H1 (cell line): ENCODE data around the gene HIP1. TPM values are rescaled to one million over a fixed set of nuclear protein-coding genes. Genes with fewer than 3 reads are reported as not detected.
"Not testable (repeated sequence)": the region's sequence is repeated elsewhere in the genome, so short reads cannot be mapped to it uniquely, and the experiment has no call there.

Source experiments
- CTCF ChIA-PET: fragments of 300-600 bp; sonication (Branson Sonifier 250); formaldehyde crosslinking; loops from one replicate; lab custom pipeline; 2021; ENCODE audit not compliant: partially characterized antibody; lab: Charles Lee
- POLR2A ChIA-PET: fragments of 300-600 bp; sonication (Branson Sonifier 250); formaldehyde crosslinking; loops from one replicate; lab custom pipeline; 2021; ENCODE audit warnings: inconsistent platforms; ENCODE audit not compliant: partially characterized antibody; lab: Charles Lee
- DNase-seq, 2 experiments: peaks; one replicate each; pipeline versions ENCODE4 v3.0.0 to v3.0.0-alpha.2; 2010 to 2022; ENCODE audit warnings: low spot score in 2 of 2, low read depth in 1 of 2, mixed read lengths in 1 of 2
- FAIRE-seq: peaks from 2 replicates; lab custom pipeline; 2011; peaks lifted over from hg19 to GRCh38; lab: Jason Lieb, UNC
- H2AFZ ChIP-seq: 2 replicates; pipeline ENCODE4 v1.8.1; 2012; ENCODE audit warnings: low read length, inconsistent platforms
- H2AK5ac ChIP-seq: 2 replicates; pipeline ENCODE4 v1.6.1; 2013; ENCODE audit warnings: low read depth, low read length
- H2BK120ac ChIP-seq: replicated peaks from 2 replicates; pipeline ENCODE3; 2013; ENCODE audit warnings: low read depth, low read length, inconsistent platforms
- H2BK12ac ChIP-seq: 2 replicates; pipeline ENCODE4 v1.6.1; 2013; ENCODE audit warnings: low read depth, low read length
- H2BK15ac ChIP-seq: 2 replicates; pipeline ENCODE4 v1.6.1; 2013; ENCODE audit warnings: low read length
- H2BK20ac ChIP-seq: 2 replicates; pipeline ENCODE4 v1.6.1; 2013; ENCODE audit warnings: low read length
- H2BK5ac ChIP-seq: 2 replicates; pipeline ENCODE4 v1.6.1; 2013; ENCODE audit warnings: low read depth, low read length
- H3K14ac ChIP-seq: 2 replicates; pipeline ENCODE4 v1.6.1; 2013; ENCODE audit warnings: inconsistent platforms; ENCODE audit not compliant: insufficient read length
- H3K18ac ChIP-seq: 2 replicates; pipeline ENCODE4 v1.6.1; 2013; ENCODE audit warnings: low read length; ENCODE audit errors: extremely low read depth
- H3K23ac ChIP-seq: 2 replicates; pipeline ENCODE4 v1.6.1; 2013; ENCODE audit warnings: inconsistent platforms; ENCODE audit not compliant: insufficient read length
- H3K23me2 ChIP-seq: 2 replicates; pipeline ENCODE4 v1.6.1; 2013; ENCODE audit warnings: low read depth, low read length
- H3K27ac ChIP-seq: 2 replicates; pipeline ENCODE4 v1.6.1; 2011; ENCODE audit warnings: low read depth, low read length, inconsistent platforms
- H3K27me3 ChIP-seq, 4 experiments: replicated peaks in 1 of 4; 1 replicate in 1 of 4; 2 replicates in 3 of 4; pipeline versions ENCODE4 v1.6.1 to v1.8.1; 2011 to 2013; ENCODE audit warnings: low read length in 3 of 4, mild to moderate bottlenecking in 3 of 4, inconsistent platforms in 2 of 4, mixed read lengths in 2 of 4, moderate library complexity in 1 of 4; ENCODE audit not compliant: control insufficient read depth in 3 of 4, insufficient read depth in 3 of 4; ENCODE audit errors: extremely low read depth in 1 of 4
- H3K36me3 ChIP-seq, 4 experiments: 2 replicates each; pipeline versions ENCODE4 v1.6.1 to v1.8.1; 2011 to 2013; ENCODE audit warnings: mild to moderate bottlenecking in 4 of 4, low read length in 3 of 4, moderate library complexity in 2 of 4, control low read depth in 1 of 4, inconsistent platforms in 1 of 4; ENCODE audit not compliant: insufficient read depth in 4 of 4, control insufficient read depth in 2 of 4
- H3K4ac ChIP-seq: replicated peaks from 2 replicates; pipeline ENCODE3; 2013; ENCODE audit warnings: low read length, low read depth, mixed read lengths, inconsistent platforms; ENCODE audit not compliant: insufficient read length
- H3K4me1 ChIP-seq, 4 experiments: replicated peaks in 1 of 4; 1 replicate in 1 of 4; 2 replicates in 3 of 4; pipeline versions ENCODE4 v1.6.1 to v1.8.1; 2011 to 2013; ENCODE audit warnings: low read length in 3 of 4, inconsistent platforms in 2 of 4, mixed read lengths in 1 of 4; ENCODE audit not compliant: insufficient read depth in 4 of 4, control insufficient read depth in 3 of 4
- H3K4me2 ChIP-seq, 2 experiments: 2 replicates each; pipeline versions ENCODE4 v1.6.1 to v1.8.1; 2011 to 2013; ENCODE audit warnings: low read depth in 2 of 2, low read length in 2 of 2, control low read depth in 1 of 2, inconsistent platforms in 1 of 2, mild to moderate bottlenecking in 1 of 2; ENCODE audit not compliant: insufficient read depth in 1 of 2
- H3K4me3 ChIP-seq, 4 experiments: fragments of 200-600, 300-600 bp in 1 of 4; sonication (generic), shearing (Covaris generic), sonication (Bioruptor Twin) in 1 of 4; 2 replicates each; pipeline versions ENCODE4 v1.5.1 to v1.8.1; 2011 to 2016; ENCODE audit warnings: low read length in 4 of 4, low read depth in 3 of 4, control low read depth in 2 of 4, inconsistent platforms in 2 of 4, mild to moderate bottlenecking in 2 of 4, mixed read lengths in 1 of 4, moderate library complexity in 1 of 4; ENCODE audit not compliant: insufficient read depth in 2 of 4; ENCODE audit errors: extremely low read depth in 1 of 4
- H3K56ac ChIP-seq: replicated peaks from 2 replicates; pipeline ENCODE3; 2013; ENCODE audit warnings: low read depth, mild to moderate bottlenecking, mixed read lengths, low read length, inconsistent platforms; ENCODE audit not compliant: insufficient read length
- H3K79me1 ChIP-seq: 2 replicates; pipeline ENCODE4 v1.6.1; 2013; ENCODE audit warnings: low read depth, low read length, control low read depth
- H3K79me2 ChIP-seq, 2 experiments: 2 replicates each; pipeline versions ENCODE4 v1.6.1 to v1.8.1; 2012 to 2013; ENCODE audit warnings: low read length in 2 of 2, mild to moderate bottlenecking in 2 of 2, inconsistent platforms in 1 of 2; ENCODE audit not compliant: insufficient read depth in 2 of 2, control insufficient read depth in 1 of 2
- H3K9ac ChIP-seq, 4 experiments: replicated peaks in 1 of 4; 1 replicate in 1 of 4; 2 replicates in 3 of 4; pipeline versions ENCODE4 v1.6.1 to v1.8.1; 2011 to 2013; ENCODE audit warnings: low read depth in 3 of 4, low read length in 3 of 4, control low read depth in 2 of 4, mild to moderate bottlenecking in 2 of 4, moderate library complexity in 2 of 4, inconsistent platforms in 1 of 4; ENCODE audit errors: extremely low read depth in 1 of 4
- H3K9me3 ChIP-seq, 2 experiments: 2 replicates each; pipeline versions ENCODE4 v1.6.1 to v1.8.1; 2012 to 2013; ENCODE audit warnings: mild to moderate bottlenecking in 2 of 2, moderate library complexity in 2 of 2, control low read depth in 1 of 2, inconsistent platforms in 1 of 2, low read depth in 1 of 2, low read length in 1 of 2, mixed read lengths in 1 of 2; ENCODE audit not compliant: insufficient read depth in 2 of 2
- H4K20me1 ChIP-seq, 2 experiments: replicated peaks in 1 of 2; 2 replicates each; pipeline versions ENCODE3 to v1.8.1; 2011 to 2013; ENCODE audit warnings: inconsistent platforms in 2 of 2, low read length in 2 of 2, mild to moderate bottlenecking in 1 of 2; ENCODE audit not compliant: insufficient read depth in 2 of 2, control insufficient read depth in 1 of 2
- H4K5ac ChIP-seq: 2 replicates; pipeline ENCODE4 v1.6.1; 2013; ENCODE audit warnings: low read length, low read depth, mixed read lengths, inconsistent platforms; ENCODE audit not compliant: insufficient read length
- H4K8ac ChIP-seq: 2 replicates; pipeline ENCODE4 v1.8.0; 2013; ENCODE audit warnings: mild to moderate bottlenecking, moderate library complexity, low read length, inconsistent platforms; ENCODE audit not compliant: insufficient read depth; ENCODE audit errors: extremely low read depth
- H4K91ac ChIP-seq: replicated peaks from 2 replicates; pipeline ENCODE3; 2013; ENCODE audit warnings: low read length, mixed read lengths, inconsistent platforms; ENCODE audit not compliant: insufficient read length
- WGBS, 2 experiments: shearing (Covaris generic) in 1 of 2; methylation state at CpG; one replicate each; pipeline versions ENCODE4 v1.1.6 to v1.1.7; 2013 to 2015; ENCODE audit warnings: low lambda C conversion rate in 2 of 2, mixed read lengths in 2 of 2, inconsistent platforms in 1 of 2, low coverage in 1 of 2, missing lambda C conversion rate in 1 of 2; ENCODE audit not compliant: insufficient replicate concordance in 2 of 2, insufficient coverage in 1 of 2, insufficient read length in 1 of 2; ENCODE audit errors: extremely low coverage in 1 of 2, missing lambda C conversion rate in 1 of 2; 5-methylcytosine and 5-hydroxymethylcytosine counted together
- polyA plus RNA-seq, 7 experiments: library from polyadenylated mRNA; depleted of rRNA in 3 of 7; stranded (reverse) in 5 of 7; unstranded in 2 of 7; fragments of >200 nt in 5 of 7; fragments of 200-250 nt in 2 of 7; gene quantifications; 1 replicate in 5 of 7; 2 replicates in 1 of 7; 4 replicates in 1 of 7; pipeline versions ENCODE4 v1.2.1 to v1.2.3, GENCODE V29; 2011 to 2013; ENCODE audit warnings: missing spikeins in 2 of 7, mixed read lengths in 2 of 7
- total RNA-seq: library from RNA; stranded (reverse); fragmentation: NEBNext Ultra II Directional; extraction: Animal tissue kit (Norgen Biotek cat#: 25700); gene quantifications from 2 replicates; pipeline ENCODE4 v1.2.1, GENCODE V29; 2021

HIP1 gene
- total and polyA plus RNA-seq, 2 of the 8 experiments (the other 6 are each of a cell fraction or from before 2014, with no cell fraction given), result 51.8 to 108 TPM

GRCh38 chr7:75600748-75601147, 138.0 kb downstream of the HIP1 start:
- H3K27me3 ChIP-seq, H4K5ac ChIP-seq, H3K56ac ChIP-seq, H2AK5ac ChIP-seq, H3K27ac ChIP-seq, H2AFZ ChIP-seq, H3K18ac ChIP-seq, FAIRE-seq, H3K4ac ChIP-seq, H3K9ac ChIP-seq, H3K14ac ChIP-seq, H4K8ac ChIP-seq, H3K4me3 ChIP-seq, DNase-seq, H3K79me2 ChIP-seq, H2BK15ac ChIP-seq, H2BK5ac ChIP-seq, H3K9me3 ChIP-seq, H3K4me2 ChIP-seq, H4K91ac ChIP-seq, H2BK20ac ChIP-seq, H2BK120ac ChIP-seq, H3K79me1 ChIP-seq, H3K23me2 ChIP-seq, H2BK12ac ChIP-seq, H3K23ac ChIP-seq, H4K20me1 ChIP-seq: not testable (repeated sequence)
- WGBS, 2 experiments, result 74% methylated on average over 4 of the region's 4 CpGs; no CpG with 5 or more reads in 1 of the 2 experiments
- peaks cover 3 to 18% (median 12%) of the 10 kb centered on the region in 4 experiments for H3K4me1 ChIP-seq
- POLR2A ChIA-PET, result interaction anchor here (0.9 kb wide), 1 partner anchor 39 kb away, joined by 4 read pairs; no protein-coding TSS in a partner anchor
- peaks cover 0 to 23% (median 1%) of the 10 kb centered on the region in 4 experiments; a peak in 3 of 8 replicates for H3K36me3 ChIP-seq
- CTCF ChIA-PET, result interaction anchor here (1.1 kb wide), 1 partner anchor 13 kb away, joined by 3 read pairs; no protein-coding TSS in a partner anchor
